HEK293 (cell line): ENCODE data around the gene MAN1B1.

Experiments used
- AEBP2 ChIP-seq: fragments of 450-650 bp; formaldehyde crosslinking; IDR thresholded peaks from 2 replicates; pipeline ENCODE4 v1.5.1; 2016; ENCODE audit warnings: missing biosample characterization, missing genetic modification characterization, borderline replicate concordance
- ATF2 ChIP-seq: fragments of 450-650 bp; formaldehyde crosslinking; IDR thresholded peaks from 2 replicates; pipeline ENCODE4 v1.5.1; 2016; ENCODE audit warnings: missing biosample characterization, missing genetic modification characterization, low read depth
- GFI1B ChIP-seq: fragments of 450-650 bp; formaldehyde crosslinking; IDR thresholded peaks from 2 replicates; pipeline ENCODE4 v1.5.1; 2016; ENCODE audit warnings: missing biosample characterization, missing genetic modification characterization
- MEIS1 ChIP-seq: sonication (generic); formaldehyde crosslinking; IDR thresholded peaks from 2 replicates; pipeline ENCODE4 v1.8.1; 2022; ENCODE audit warnings: missing genetic modification reagents, mild to moderate bottlenecking, borderline replicate concordance
- PBX3 ChIP-seq: sonication (generic); formaldehyde crosslinking; IDR thresholded peaks from 2 replicates; pipeline ENCODE4 v1.8.1; 2022; ENCODE audit warnings: mild to moderate bottlenecking, moderate library complexity, missing genetic modification reagents
- PRDM1 ChIP-seq: fragments of 450-650 bp; formaldehyde crosslinking; IDR thresholded peaks from 2 replicates; pipeline ENCODE4; 2016; ENCODE audit warnings: missing biosample characterization, missing genetic modification characterization
- WT1 ChIP-seq: fragments of 450-650 bp; formaldehyde crosslinking; IDR thresholded peaks from 2 replicates; pipeline ENCODE4 v1.5.1; 2016; ENCODE audit warnings: missing biosample characterization, missing genetic modification characterization
- ZBTB10 ChIP-seq: fragments of 450-650 bp; formaldehyde crosslinking; IDR thresholded peaks from 2 replicates; pipeline ENCODE4 v1.5.1; 2016; ENCODE audit warnings: missing biosample characterization, missing genetic modification characterization
- ZBTB49 ChIP-seq: fragments of 450-650 bp; formaldehyde crosslinking; IDR thresholded peaks from 2 replicates; pipeline ENCODE4 v1.5.1; 2016; ENCODE audit warnings: missing biosample characterization, missing genetic modification characterization, low read depth
- ZFP69B ChIP-seq: fragments of 450-650 bp; formaldehyde crosslinking; IDR thresholded peaks from 2 replicates; pipeline ENCODE4 v1.5.1; 2016; ENCODE audit warnings: missing biosample characterization, missing genetic modification characterization
- ZNF138 ChIP-seq: fragments of 450-650 bp; formaldehyde crosslinking; IDR thresholded peaks from 2 replicates; pipeline ENCODE4 v1.5.1; 2016; ENCODE audit warnings: missing biosample characterization, missing genetic modification characterization, borderline replicate concordance
- ZNF16 ChIP-seq: fragments of 450-650 bp; formaldehyde crosslinking; IDR thresholded peaks from 2 replicates; pipeline ENCODE4 v1.5.1; 2016; ENCODE audit warnings: low read depth, missing biosample characterization, missing genetic modification characterization
- ZNF169 ChIP-seq: fragments of 450-650 bp; formaldehyde crosslinking; IDR thresholded peaks from 2 replicates; pipeline ENCODE4 v1.5.1; 2016; ENCODE audit warnings: missing biosample characterization, missing genetic modification characterization
- ZNF175 ChIP-seq: fragments of 450-650 bp; formaldehyde crosslinking; IDR thresholded peaks from 2 replicates; pipeline ENCODE4 v1.5.1; 2016; ENCODE audit warnings: missing biosample characterization, missing genetic modification characterization
- ZNF19 ChIP-seq: fragments of 450-650 bp; formaldehyde crosslinking; IDR thresholded peaks from 2 replicates; pipeline ENCODE4; 2016; ENCODE audit warnings: missing biosample characterization, missing genetic modification characterization, low read depth
- ZNF2 ChIP-seq: fragments of 450-650 bp; formaldehyde crosslinking; IDR thresholded peaks from 2 replicates; pipeline ENCODE4 v1.5.1; 2016; ENCODE audit warnings: missing biosample characterization, missing genetic modification characterization
- ZNF202 ChIP-seq: fragments of 450-650 bp; formaldehyde crosslinking; IDR thresholded peaks from 2 replicates; pipeline ENCODE4 v1.5.1; 2016; ENCODE audit warnings: missing biosample characterization, missing genetic modification characterization, borderline replicate concordance
- ZNF211 ChIP-seq: fragments of 450-650 bp; formaldehyde crosslinking; IDR thresholded peaks from 2 replicates; pipeline ENCODE4 v1.5.1; 2016; ENCODE audit warnings: low read depth, missing biosample characterization, missing genetic modification characterization
- ZNF394 ChIP-seq: fragments of 450-650 bp; formaldehyde crosslinking; IDR thresholded peaks from 2 replicates; pipeline ENCODE4 v1.5.1; 2016; ENCODE audit warnings: missing biosample characterization, missing genetic modification characterization, mild to moderate bottlenecking, moderate library complexity, borderline replicate concordance
- ZNF514 ChIP-seq: fragments of 450-650 bp; formaldehyde crosslinking; IDR thresholded peaks from 2 replicates; pipeline ENCODE4 v1.5.1; 2016; ENCODE audit warnings: missing biosample characterization, missing genetic modification characterization
- ZNF521 ChIP-seq: fragments of 450-650 bp; formaldehyde crosslinking; IDR thresholded peaks from 2 replicates; pipeline ENCODE4 v1.5.1; 2017; ENCODE audit warnings: missing biosample characterization, mild to moderate bottlenecking, missing genetic modification characterization
- ZNF549 ChIP-seq: fragments of 450-650 bp; IDR thresholded peaks from 2 replicates; pipeline ENCODE4 v1.5.1; 2018; ENCODE audit warnings: missing biosample characterization, missing genetic modification characterization, mild to moderate bottlenecking, inconsistent platforms, moderate library complexity
- ZNF555 ChIP-seq: fragments of 450-650 bp; formaldehyde crosslinking; conservative IDR thresholded peaks from 2 replicates; pipeline ENCODE4 v1.5.1; 2017; ENCODE audit warnings: missing biosample characterization, mild to moderate bottlenecking, missing genetic modification characterization, inconsistent platforms
- ZNF600 ChIP-seq: fragments of 450-650 bp; formaldehyde crosslinking; IDR thresholded peaks from 2 replicates; pipeline ENCODE4 v1.5.1; 2016; ENCODE audit warnings: missing biosample characterization, missing genetic modification characterization
- ZNF626 ChIP-seq: fragments of 450-650 bp; sonication (Bioruptor Pico); formaldehyde crosslinking; IDR thresholded peaks from 2 replicates; pipeline ENCODE4 v1.5.1; 2018; ENCODE audit warnings: missing biosample characterization, missing genetic modification characterization, inconsistent platforms
- ZNF707 ChIP-seq: fragments of 450-650 bp; formaldehyde crosslinking; IDR thresholded peaks from 2 replicates; pipeline ENCODE4 v1.5.1; 2016; ENCODE audit warnings: missing biosample characterization, missing genetic modification characterization
- ZNF768 ChIP-seq: fragments of 450-650 bp; formaldehyde crosslinking; IDR thresholded peaks from 2 replicates; pipeline ENCODE4 v1.5.1; 2018; ENCODE audit warnings: missing biosample characterization, mild to moderate bottlenecking, missing genetic modification characterization
- ZNF791 ChIP-seq: fragments of 450-650 bp; formaldehyde crosslinking; IDR thresholded peaks from 2 replicates; pipeline ENCODE4 v1.5.1; 2016; ENCODE audit warnings: missing biosample characterization, missing genetic modification characterization
- ZSCAN18 ChIP-seq: fragments of 450-650 bp; formaldehyde crosslinking; IDR thresholded peaks from 2 replicates; pipeline ENCODE4 v1.5.1; 2016; ENCODE audit warnings: missing biosample characterization, missing genetic modification characterization

Gene MAN1B1

GRCh38 chr9:137086531-137087408 lies at the start of gene MAN1B1 (continued):
- TF ChIP-seq AEBP2 (tag by site-specific recombination), result no peak
- no peak for TF ChIP-seq ZNF175 (tag by site-specific recombination)
- TF ChIP-seq ATF2 (tag by site-specific recombination), result no peak
- TF ChIP-seq ZFP69B (tag by site-specific recombination), result no peak
- no peak for TF ChIP-seq ZNF626 (tag by site-specific recombination)
- no peak for TF ChIP-seq ZNF555 (tag by site-specific recombination)
- TF ChIP-seq ZNF2 (tag by site-specific recombination), result no peak
- TF ChIP-seq ZNF514 (tag by site-specific recombination), result no peak
- no peak for TF ChIP-seq ZNF768
- no peak for TF ChIP-seq PRDM1 (tag by site-specific recombination)
- TF ChIP-seq ZNF600 (tag by site-specific recombination), result 0 out of 2 replicates have a peak, but pooled peaks have one; percentile 46
- TF ChIP-seq ZNF138, result no peak
- TF ChIP-seq ZNF791 (tag by site-specific recombination), result no peak
- no peak for TF ChIP-seq ZNF211 (tag by site-specific recombination)
- peak; percentile 84 for TF ChIP-seq ZNF394
- no peak for TF ChIP-seq GFI1B (tag by site-specific recombination)
- TF ChIP-seq ZNF521 (tag by site-specific recombination), result no peak
- no peak for TF ChIP-seq ZNF19 (tag by site-specific recombination)
- TF ChIP-seq PBX3 (CRISPR knock-in tag), result no peak
- TF ChIP-seq ZNF707 (tag by site-specific recombination), result no peak
- TF ChIP-seq MEIS1 (CRISPR knock-in tag), result no peak
- TF ChIP-seq WT1 (tag by site-specific recombination), result no peak
- no peak for TF ChIP-seq ZNF16 (tag by site-specific recombination)
- no peak for TF ChIP-seq ZBTB10
- no peak for TF ChIP-seq ZNF549 (tag by site-specific recombination)
- TF ChIP-seq ZNF202, result no peak
- no peak for TF ChIP-seq ZBTB49 (tag by site-specific recombination)
- TF ChIP-seq ZSCAN18 (tag by site-specific recombination), result no peak
- TF ChIP-seq ZNF169, result no peak
